Bronchial epithelial cell (primary cell): Measurements from ENCODE around the gene CHD5. TPM values are rescaled to one million over a fixed set of nuclear protein-coding genes. Genes with fewer than 3 reads are reported as not detected.

ENCODE experiments used
- DNase-seq: peaks from one replicate; pipeline ENCODE4 v3.0.0-alpha.2; 2010; ENCODE audit warnings: low read depth
- FAIRE-seq: peaks from 2 replicates; lab custom pipeline; 2011; peaks lifted over from hg19 to GRCh38; lab: Jason Lieb, UNC
- H3K27me3 ChIP-seq: 2 replicates; pipeline ENCODE4 v1.5.1; 2011; ENCODE audit warnings: low read length; ENCODE audit not compliant: control insufficient read depth, insufficient read depth
- H3K36me3 ChIP-seq: 2 replicates; pipeline ENCODE4 v1.5.1; 2011; ENCODE audit warnings: low read length; ENCODE audit not compliant: control insufficient read depth, insufficient read depth
- H3K4me3 ChIP-seq: 2 replicates; pipeline ENCODE4 v1.5.1; 2011; ENCODE audit warnings: mild to moderate bottlenecking, low read depth, low read length, control low read depth
- total RNA-seq: library from RNA; depleted of rRNA; stranded (reverse); fragments of >200 nt; gene quantifications from 2 replicates; pipeline ENCODE4 v1.2.1, GENCODE V29; 2014
- TF ChIP-seq, protein P1 (sequence below): IDR thresholded peaks from 2 replicates; pipeline ENCODE4 v1.5.1; 2011; ENCODE audit warnings: mild to moderate bottlenecking, moderate library complexity, low read length, control low read depth, inconsistent platforms; ENCODE audit not compliant: insufficient read depth, severe bottlenecking

The CHD5 gene
- total RNA-seq, 1 donor from 2014 or later = 0.26 TPM

DNA sequence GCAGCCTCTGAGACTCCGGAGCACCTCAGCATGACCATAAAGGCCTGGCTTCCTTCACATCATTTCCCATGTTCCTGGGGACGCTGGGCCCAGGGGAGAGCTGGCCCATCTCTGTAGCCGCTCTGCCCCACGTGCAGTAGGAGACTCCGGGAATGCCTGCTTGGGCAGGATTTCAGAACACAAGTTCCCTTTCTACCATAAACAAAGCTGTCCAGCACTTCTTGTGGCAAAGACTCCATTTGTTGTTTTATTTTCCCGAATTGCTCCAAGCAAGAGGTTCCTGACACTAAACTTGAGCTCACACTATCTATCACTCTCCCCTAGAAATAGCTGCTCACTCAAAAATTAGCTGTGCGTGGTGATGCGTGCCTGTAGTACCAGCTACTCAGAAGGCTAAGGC, 21.9 kb downstream of the CHD5 start:
- TF ChIP-seq, protein P1, sequence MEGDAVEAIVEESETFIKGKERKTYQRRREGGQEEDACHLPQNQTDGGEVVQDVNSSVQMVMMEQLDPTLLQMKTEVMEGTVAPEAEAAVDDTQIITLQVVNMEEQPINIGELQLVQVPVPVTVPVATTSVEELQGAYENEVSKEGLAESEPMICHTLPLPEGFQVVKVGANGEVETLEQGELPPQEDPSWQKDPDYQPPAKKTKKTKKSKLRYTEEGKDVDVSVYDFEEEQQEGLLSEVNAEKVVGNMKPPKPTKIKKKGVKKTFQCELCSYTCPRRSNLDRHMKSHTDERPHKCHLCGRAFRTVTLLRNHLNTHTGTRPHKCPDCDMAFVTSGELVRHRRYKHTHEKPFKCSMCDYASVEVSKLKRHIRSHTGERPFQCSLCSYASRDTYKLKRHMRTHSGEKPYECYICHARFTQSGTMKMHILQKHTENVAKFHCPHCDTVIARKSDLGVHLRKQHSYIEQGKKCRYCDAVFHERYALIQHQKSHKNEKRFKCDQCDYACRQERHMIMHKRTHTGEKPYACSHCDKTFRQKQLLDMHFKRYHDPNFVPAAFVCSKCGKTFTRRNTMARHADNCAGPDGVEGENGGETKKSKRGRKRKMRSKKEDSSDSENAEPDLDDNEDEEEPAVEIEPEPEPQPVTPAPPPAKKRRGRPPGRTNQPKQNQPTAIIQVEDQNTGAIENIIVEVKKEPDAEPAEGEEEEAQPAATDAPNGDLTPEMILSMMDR = no peak
- FAIRE-seq (no peak), DNase-seq (no peak)
- Histone ChIP-seq H3K36me3 (no peaks in the 10 kb centered on the region), H3K4me3 (no peak overlapping the region), H3K27me3 (peaks cover 5% of the 10 kb centered on the region)

DNA sequence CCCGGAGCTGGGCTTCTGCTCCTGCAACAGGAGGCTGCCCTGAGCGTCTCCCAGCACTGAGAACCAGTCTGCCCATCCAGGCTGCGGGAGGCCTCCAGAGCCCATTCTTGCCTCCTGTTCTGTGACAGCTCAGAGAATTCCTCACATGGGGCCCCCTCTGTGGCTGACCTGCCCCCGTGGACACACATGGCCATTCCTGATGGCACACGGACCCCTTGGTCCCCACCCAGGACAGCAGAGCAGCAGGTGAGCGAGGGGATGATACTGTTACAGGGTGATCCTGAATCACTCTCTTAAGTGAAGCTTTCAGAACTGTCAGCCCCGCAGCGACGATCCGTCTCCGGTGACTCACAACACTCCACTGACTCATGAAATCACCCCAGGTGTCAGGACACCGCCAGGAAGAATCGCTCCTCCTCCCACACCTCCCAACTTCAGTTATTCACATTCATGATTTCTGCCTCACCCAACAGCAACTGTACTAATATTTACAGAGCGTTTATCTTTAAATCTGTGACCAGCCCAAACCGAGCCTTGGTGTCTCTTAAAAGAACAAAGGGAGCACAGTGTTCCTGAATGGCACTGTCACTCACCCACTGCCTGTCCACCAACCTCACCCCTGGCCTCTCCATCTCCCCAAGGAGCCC, 22.5 kb downstream of the CHD5 start:
- H3K36me3 ChIP-seq = no peaks in the 10 kb centered on the region
- FAIRE-seq (peak; percentile 90), DNase-seq (peak; percentile 98)
- peaks cover 2% of the 10 kb centered on the region for H3K27me3 ChIP-seq
- no peak overlapping the region for H3K4me3 ChIP-seq
- TF ChIP-seq, protein P1 = no peak

DNA sequence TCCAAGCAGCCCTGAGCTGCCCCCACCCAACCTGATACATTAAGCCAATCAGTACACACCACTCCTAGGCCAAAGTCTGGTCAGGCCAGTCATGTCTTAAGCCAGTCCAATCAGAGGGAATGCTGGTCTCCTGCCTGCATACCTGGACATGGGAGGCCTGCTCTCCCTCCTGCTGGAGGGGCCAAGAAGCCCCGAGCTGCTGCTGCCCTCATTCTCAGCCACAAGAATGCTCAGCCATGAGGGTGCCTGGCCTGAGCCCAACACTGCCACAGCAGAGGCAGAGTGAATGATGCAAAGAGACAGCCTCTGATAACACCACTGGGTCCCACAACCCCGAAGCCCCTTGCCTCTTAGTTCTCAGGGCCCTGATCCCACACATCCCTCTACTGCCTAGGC, 23.0 kb downstream of the CHD5 start:
- H3K27me3 ChIP-seq = peaks cover 2% of the 10 kb centered on the region
- FAIRE-seq = no peak
- TF ChIP-seq, protein P1 = no peak
- H3K4me3 ChIP-seq = no peak overlapping the region
- no peak for DNase-seq
- H3K36me3 ChIP-seq = no peaks in the 10 kb centered on the region

DNA sequence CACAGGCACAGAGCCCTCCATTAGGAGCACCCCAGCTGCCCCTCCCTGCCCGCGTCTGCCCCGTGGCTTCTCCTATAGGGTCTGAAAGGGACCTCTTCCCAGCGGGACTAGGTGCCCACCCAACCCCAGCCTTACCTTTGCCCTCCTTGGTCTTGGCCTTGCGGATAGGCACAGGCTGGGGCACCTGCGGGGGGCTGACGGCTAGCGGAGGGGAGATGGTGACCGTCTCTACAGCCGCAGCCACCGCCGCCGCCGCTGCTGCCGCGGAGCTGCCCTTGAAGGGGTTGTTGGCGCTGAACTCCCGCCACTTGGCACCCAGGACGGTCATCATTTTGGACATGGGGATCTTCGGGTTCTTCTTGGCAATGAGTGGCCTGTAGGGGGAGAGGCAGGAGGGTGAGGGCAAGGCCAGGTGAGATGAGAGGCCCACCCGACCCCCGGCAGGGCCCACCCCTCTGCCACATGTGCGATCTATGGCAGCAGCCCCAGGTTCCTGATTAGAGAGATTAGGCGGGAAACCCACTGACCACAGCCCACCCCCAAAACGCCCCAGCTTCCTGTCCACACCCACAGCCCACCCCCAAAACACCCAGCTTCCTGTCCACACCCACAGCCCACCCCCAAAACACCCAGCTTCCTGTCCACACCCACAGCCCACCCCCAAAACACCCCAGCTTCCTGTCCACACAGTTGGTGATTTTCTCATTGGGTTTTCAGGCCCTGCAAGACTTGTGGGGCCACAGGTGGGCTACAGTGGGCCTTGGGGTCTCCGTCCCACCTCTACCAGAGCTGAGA, 25.4 kb downstream of the CHD5 start:
- Histone ChIP-seq H3K27me3 (no peaks in the 10 kb centered on the region), H3K36me3 (no peaks in the 10 kb centered on the region), H3K4me3 (no peak overlapping the region)
- FAIRE-seq (no peak), DNase-seq (no peak)
- TF ChIP-seq, protein P1 = no peak

DNA sequence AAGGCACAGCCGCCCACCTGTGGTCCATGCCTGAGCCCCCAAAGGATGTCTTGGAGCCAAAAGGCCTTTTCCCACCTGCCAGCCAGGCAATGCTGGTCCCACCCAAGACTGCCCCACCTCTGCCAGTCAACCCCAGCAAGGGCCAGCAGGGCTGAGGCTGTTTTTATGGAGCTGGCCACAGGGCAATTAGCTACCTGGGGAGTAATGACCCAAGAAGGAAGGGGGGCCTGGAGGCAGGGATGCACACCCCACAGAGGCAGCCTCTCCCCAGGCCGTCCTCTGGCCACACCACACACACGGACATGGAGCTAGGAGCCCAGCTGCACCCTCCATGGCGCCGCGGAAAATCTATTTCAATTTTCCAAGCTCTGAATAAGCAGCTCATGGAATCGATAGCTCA, 27.2 kb downstream of the CHD5 start:
- Histone ChIP-seq H3K36me3 (no peaks in the 10 kb centered on the region), H3K4me3 (no peak overlapping the region), H3K27me3 (no peaks in the 10 kb centered on the region)
- TF ChIP-seq, protein P1 = no peak
- no peak for DNase-seq
- FAIRE-seq = no peak
